Measurements from ENCODE around the gene KLHL14.

Gene KLHL14

GRCh38 chr18:32772581-32773381 is at the start of gene KLHL14:
TSS of gene KLHL14 (minus strand) at chr18:32773023. CDS start at chr18:32770591, 2,432 bp downstream.
- no peak for TF ChIP-seq CTCF (IDR thresholded peaks at IDR 0.05; ENCODE audit: extremely low read depth, insufficient read depth, missing control alignments)
- in situ Hi-C loops (cut with MboI; ENCODE audit: low pct_unique_long_range_greater_than_20kb, low sequenced_read_pairs, unreplicated experiment), result no loop called here
- DNase-seq (ENCODE audit: low spot score), result peak; percentile 30

- DNase-seq (ENCODE audit: low spot score), result no peak
- in situ Hi-C loops (cut with MboI; ENCODE audit: low pct_unique_long_range_greater_than_20kb, low sequenced_read_pairs, unreplicated experiment), result no loop called here
- TF ChIP-seq CTCF (IDR thresholded peaks at IDR 0.05; ENCODE audit: extremely low read depth, insufficient read depth, missing control alignments), result no peak
Observed at GRCh38 chr18:32822197-32822596, 49.4 kb upstream of the KLHL14 start.

GRCh38 chr18:32815881-32816280 is 43.1 kb upstream of the KLHL14 start:
- in situ Hi-C loops (cut with MboI; ENCODE audit: low pct_unique_long_range_greater_than_20kb, low sequenced_read_pairs, unreplicated experiment), result no loop called here
- TF ChIP-seq CTCF (IDR thresholded peaks at IDR 0.05; ENCODE audit: extremely low read depth, insufficient read depth, missing control alignments), result no peak
- no peak for DNase-seq (ENCODE audit: low spot score)

GRCh38 chr18:32812342-32812741 is 39.5 kb upstream of the KLHL14 start:
- DNase-seq (ENCODE audit: low spot score), result no peak
- no peak for TF ChIP-seq CTCF (IDR thresholded peaks at IDR 0.05; ENCODE audit: extremely low read depth, insufficient read depth, missing control alignments)
- in situ Hi-C loops (cut with MboI; ENCODE audit: low pct_unique_long_range_greater_than_20kb, low sequenced_read_pairs, unreplicated experiment), result no loop called here

- no peak for TF ChIP-seq CTCF (IDR thresholded peaks at IDR 0.05; ENCODE audit: extremely low read depth, insufficient read depth, missing control alignments)
- no peak for DNase-seq (ENCODE audit: low spot score)
- in situ Hi-C loops (cut with MboI; ENCODE audit: low pct_unique_long_range_greater_than_20kb, low sequenced_read_pairs, unreplicated experiment), result no loop called here
Observed at GRCh38 chr18:32810314-32810713, 37.5 kb upstream of the KLHL14 start.

- in situ Hi-C loops (cut with MboI; ENCODE audit: low pct_unique_long_range_greater_than_20kb, low sequenced_read_pairs, unreplicated experiment), result no loop called here
- no peak for DNase-seq (ENCODE audit: low spot score)
- TF ChIP-seq CTCF (IDR thresholded peaks at IDR 0.05; ENCODE audit: extremely low read depth, insufficient read depth, missing control alignments), result no peak
Observed at GRCh38 chr18:32805354-32805753, 32.5 kb upstream of the KLHL14 start.
